CD4-positive, alpha-beta T cell treated with Interleukin-17A for 4 hours (primary cell): ENCODE data around the gene TRIP13.
A peak's percentile ranks its signal among the peaks of the same experiment; 100 is the strongest.

Source experiments
- DNase-seq: peaks from one replicate; pipeline ENCODE4 v3.0.0-alpha.2; 2020; ENCODE audit warnings: mixed read lengths

Gene TRIP13

GRCh38 chr5:956941-957747 is 64.5 kb downstream of the TRIP13 start:
- DNase-seq = no peak

DNA sequence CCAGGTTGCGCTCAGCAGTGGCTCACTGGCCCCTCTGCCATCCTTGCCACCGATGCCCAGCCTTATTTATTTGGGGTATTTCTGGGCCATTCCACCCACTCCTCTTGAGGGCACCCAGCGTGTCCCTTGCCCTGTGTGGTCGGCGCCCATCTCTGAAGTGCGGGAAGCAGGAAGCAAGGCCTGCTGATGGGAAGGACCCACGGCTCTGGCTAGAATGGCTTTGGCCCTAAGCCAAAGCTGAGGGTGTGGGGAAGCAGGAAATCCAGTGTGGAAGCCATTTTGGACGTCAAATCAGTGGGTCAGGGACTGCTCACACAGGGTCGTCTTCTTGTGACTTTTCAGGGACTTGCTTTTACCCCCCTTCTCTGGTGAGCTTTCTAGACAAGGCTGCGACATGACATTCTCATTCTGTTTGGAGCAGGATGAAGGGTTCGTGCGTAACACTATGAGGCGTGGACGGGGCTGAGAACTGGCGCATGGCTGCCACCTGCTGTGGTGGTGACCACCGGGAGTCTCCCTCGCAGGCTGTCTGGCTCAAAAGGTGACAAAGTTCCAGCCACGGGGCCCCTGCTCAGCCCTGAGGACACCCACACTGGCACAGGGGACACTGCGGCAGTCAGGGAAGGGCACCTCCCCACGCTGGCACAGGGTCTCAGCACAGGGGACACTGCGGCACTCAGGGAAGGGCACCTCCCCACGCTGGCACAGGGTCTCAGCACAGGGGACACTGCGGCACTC is 65.2 kb downstream of the TRIP13 start:
- no peak for DNase-seq

- DNase-seq = no peak
These were observed 66.3 kb downstream of the TRIP13 start for GRCh38 chr5:958701-959571.

DNA sequence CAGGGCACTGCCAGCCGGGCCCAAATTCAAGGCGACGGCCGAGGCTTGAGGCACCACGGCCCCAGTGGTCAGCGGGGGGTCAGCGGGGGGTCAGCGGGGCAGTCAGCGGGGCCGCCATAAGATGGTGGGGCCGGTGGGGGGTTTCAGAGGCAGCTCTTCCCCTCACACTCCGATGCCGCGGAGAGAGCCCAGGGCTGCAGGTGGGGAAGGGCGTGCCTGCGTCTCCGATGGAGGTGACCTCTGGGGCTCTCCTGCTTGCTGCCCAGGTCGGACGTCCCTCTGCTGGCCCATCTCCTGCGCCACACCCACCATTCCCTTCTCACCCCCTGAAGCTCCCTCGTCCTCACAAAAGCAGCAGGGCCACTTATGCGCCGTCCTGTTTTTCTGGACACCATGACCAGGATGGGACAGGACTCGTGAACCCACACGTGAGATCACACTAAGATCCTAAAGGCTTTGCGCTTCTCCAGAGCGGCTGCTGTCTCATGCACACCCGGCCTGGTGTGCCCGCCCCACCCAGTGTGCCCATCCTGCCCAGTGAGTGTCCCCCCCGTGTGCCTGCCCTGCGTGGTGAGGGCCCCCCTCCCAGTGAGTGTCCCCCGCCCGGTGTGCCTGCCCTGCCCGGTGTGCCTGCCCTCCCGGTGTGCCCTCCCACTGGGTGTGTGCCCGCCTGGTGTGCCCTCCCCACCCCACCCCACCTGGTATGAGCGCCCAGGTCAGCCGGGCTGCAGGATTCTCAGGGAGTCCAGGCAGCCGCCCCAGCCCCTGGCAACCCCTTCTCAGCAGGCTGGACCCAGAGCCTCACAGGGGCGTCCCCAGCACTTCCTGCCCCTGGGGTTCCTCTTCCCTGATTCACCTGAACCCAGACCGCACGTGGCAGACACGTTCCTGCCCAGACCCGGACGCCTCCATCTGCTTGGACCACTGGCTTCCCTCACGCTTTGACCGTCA is 67.2 kb downstream of the TRIP13 start:
- DNase-seq = no peak

GRCh38 chr5:960551-960950 is 67.9 kb downstream of the TRIP13 start:
- no peak for DNase-seq

DNA sequence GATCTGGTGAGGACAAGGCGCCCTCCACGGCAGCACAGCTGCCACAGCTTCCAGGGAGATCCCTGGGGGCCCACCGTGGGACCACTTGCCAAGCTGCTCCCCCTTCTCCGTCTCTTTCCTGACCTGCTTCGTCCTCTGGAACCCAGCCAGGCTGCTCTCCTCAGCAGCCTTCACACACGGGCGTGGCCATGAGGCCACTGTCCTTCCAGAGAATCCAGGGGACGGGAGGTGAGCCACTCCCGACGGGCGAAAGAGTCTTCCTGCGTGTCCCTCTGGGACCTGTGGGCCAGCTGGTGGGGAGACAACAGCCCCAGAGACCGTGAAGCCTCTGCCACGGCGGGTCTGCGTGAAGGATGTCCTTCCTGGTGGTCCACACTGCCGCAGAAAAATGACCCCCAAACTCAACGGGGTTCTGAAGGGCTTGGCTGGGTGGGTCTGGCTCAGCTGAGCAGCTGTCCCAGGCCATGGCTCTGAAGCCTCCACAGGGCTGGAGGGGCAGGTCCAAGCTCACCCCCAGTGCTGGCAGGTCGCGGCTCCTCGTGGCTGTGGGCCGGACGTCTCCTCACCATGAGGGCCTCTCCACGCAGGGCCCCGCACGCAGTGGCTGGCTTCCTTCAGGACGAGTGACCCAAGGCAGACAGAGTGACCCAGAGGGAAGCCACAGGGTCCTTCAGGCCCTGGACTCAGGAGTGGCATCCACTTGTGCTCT is 68.5 kb downstream of the TRIP13 start:
- no peak for DNase-seq

DNA sequence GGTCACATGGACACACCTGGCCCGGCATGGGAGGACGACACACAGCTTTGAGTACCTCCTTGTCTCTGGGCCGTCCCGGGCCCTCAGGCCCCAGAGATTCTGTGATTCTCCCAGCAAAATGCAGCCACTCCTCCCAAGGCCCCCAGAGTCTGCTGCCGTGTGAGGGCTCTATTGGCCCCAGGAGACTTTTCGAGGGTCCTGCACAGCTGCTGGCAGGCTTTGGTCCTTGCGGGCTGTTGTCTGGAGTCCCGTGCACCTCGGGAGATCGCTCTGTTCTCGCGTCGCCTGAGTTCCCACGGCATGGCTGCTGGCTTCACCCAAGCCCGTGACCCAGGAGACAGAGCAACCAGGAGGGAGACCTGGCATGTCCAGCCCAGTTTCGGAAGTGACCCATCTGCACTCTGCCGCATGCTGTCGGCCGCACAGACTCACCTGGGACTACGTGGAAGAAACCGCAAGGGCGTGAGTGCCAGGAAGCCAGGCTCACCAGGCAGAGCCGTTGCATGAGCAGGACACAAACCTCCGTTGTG is 69.1 kb downstream of the TRIP13 start:
- DNase-seq = no peak

DNA sequence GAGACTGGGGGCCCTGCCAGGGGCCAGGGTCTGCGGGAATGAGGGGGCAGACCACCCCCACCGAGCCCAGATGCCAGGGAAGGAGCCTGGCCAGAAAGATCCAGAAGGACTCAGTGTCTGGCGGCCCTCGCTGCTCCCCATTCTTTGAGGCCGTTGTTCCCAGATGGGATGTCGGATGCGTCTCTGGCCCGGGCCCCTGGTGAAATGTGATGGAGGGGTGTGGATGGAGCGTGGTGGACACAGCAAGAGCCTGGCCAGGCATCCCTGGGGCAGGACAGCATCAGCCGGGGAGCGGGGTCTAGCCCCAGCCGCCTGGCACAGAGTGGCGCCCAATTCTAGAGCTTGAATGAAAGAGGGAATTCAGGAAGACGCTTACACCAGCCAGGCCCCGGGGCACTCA is 69.7 kb downstream of the TRIP13 start:
- DNase-seq = no peak

- DNase-seq = no peak
These were observed 70.1 kb downstream of the TRIP13 start for GRCh38 chr5:962801-963200.

- DNase-seq = no peak
These were observed 70.6 kb downstream of the TRIP13 start for GRCh38 chr5:963310-963672.

DNA sequence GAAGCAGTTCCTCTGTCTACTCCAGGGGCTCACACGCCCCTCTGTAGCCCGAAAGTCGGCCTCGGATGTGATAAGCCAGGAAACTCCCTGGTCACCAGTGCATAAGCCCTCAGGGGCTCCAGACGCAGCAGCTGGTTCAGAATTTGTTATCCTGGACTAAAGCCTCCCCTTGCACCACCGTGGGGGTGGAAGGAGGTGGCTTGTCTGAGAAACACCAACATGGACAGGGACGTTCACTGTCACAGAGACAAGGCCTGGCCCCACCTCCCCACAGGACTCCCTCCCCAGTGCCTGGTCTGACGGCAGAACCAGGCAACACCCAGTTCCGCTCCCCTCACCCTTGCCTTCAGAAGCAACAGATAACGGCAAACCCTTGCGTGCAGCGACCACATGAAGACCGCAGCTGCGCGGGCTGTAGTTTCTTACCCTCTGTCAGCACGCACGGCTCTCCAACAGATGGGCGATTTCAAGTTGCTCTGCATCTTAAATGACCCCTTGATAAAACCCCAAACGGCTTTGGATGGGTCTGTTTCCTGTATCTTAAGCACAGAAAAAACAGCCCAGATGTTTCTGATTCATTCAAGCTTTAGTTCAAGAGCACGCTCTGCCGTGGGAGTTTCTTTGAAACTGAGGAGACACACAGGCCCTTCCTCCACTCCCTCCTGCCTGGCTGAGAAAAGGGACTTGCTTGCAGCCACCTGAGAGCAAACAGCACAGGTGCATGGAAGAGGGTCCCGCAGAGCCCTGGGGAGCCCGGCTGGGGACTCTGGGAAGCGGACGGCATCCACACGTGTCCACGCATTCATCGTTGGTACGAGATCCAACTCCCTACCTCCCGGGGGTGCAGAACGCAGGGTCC is 71.2 kb downstream of the TRIP13 start:
- peak; percentile 47 for DNase-seq

DNA sequence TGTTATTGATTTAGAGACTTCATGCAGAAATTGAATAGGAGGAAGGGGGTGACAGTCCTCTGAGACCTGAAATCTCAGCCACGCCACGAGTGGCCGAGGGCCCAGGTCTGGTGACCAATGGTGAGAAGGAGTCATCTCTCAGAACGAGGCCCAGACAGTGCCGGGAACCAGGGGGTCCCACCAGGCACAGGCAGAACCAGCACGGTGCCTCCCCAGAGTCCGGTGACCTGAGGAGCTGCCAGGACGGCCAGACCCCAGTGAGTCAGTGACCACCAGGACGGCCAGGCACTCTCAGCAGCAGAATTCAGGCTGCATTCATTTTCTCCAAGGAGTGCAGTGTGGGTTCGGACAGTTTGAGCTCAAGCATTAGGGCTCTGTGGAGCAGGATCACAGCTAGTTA is 72.1 kb downstream of the TRIP13 start:
- DNase-seq = no peak

GRCh38 chr5:965604-966344 is 73.1 kb downstream of the TRIP13 start:
- no peak for DNase-seq

DNA sequence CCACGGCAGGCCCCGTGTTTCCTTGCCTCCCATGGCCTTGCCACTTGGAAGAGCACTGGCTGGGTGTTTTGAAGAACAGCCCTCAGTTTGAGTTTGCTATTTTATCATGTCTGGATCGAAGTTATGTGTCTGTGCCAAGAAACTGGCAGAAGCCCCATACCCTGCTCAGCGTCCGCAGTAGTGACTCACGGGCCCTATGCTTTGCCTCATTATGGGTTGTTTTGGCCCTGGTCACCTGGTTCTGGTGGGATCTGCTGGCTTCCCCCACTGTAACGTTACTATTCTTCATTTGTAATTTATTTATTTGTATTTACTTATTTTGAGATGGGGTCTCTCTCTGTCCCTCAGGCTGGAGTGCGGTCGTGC is 73.6 kb downstream of the TRIP13 start:
- no peak for DNase-seq

DNA sequence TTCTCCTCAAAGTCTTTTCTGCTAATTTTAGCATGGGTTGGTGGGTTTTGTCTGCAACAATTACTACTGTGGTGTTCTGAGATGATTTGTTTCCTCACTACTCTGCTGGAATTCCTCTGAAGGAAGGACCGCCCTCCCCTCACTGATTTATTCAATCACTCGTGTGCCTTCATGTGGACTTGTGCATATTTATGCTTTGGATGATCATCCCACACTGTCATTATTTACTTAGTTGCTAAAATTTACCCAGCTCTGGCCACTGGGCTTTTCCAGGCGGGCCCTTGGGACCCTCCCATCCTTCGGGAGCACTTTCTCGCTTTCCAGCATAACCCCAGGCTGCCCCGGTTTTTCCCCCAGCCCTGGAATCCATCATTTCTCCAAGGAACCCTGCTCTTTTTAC is 74.3 kb downstream of the TRIP13 start:
- no peak for DNase-seq
